ENCODE results near the gene CSAG1. TPM values are rescaled to one million over a fixed set of nuclear protein-coding genes. Genes with fewer than 3 reads are reported as not detected.
"Not testable (repeated sequence)": the region's sequence is repeated elsewhere in the genome, so short reads cannot be mapped to it uniquely, and the experiment has no call there.

CSAG1 gene
- total RNA-seq (not detected), polyA plus RNA-seq (not detected)
- long read RNA-seq, donor 1, result 0 reads
- long read RNA-seq, donor 2, result 0 reads
- long read RNA-seq, donor 3, result 0 reads
- long read RNA-seq, donor 4, result 0 reads
- long read RNA-seq, donor 5, result 0 reads

DNA sequence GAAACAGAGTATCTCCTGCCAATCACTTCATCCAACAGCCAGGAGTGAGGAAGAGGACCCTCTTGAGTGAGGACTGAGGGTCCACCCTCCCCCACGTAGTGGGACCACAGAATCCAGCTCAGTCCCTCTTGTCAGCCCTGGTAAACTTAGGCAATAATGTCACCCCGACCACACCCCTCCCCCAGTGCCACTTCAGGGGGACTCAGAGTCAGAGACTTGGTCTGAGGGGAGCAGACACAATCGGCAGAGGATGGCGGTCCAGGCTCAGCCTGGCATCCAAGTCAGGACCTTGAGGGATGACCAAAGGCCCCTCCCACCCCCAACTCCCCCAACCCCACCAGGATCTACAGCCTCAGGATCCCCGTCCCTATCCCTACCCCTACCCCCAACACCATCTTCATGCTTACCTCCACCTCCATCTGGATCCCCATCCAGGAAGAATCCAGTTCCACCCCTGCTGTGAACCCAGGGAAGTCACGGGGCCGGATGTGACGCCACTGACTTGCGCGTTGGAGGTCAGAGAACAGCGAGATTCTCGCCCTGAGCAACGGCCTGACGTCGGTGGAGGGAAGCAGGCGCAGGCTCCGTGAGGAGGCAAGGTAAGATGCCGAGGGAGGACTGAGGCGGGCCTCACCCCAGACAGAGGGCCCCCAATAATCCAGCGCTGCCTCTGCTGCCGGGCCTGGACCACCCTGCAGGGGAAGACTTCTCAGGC is at the start of gene CSAG1, which contains the start of gene MAGEA12:
TSS of gene CSAG1 (minus strand) at position 461 of the 715 bp plus-strand sequence. CDS start 1,261 bp downstream, outside the sequence.
TSS of gene MAGEA12 (plus strand) at position 497 of the 715 bp plus-strand sequence. CDS start 2,405 bp downstream, outside the sequence.
- no peak for DNase-seq
- WGBS, 2 donors, result 89 to 96% methylated on average over 18 to 21 of the region's 21 CpGs
- no peak within 1 kb of the TSS for H3K27ac ChIP-seq (ENCODE audit: low read depth in 1 of 2, low read length in 1 of 2)

GRCh38 chrX:152769549-152770289 is 36.2 kb upstream of the CSAG1 start, which contains the start of gene MAGEA6:
Gene MAGEA6, minus strand, starts transcription at chrX:152769689. Its CDS starts 2,039 bp downstream, at chrX:152767650.
- not testable (repeated sequence) for H3K27ac ChIP-seq (ENCODE audit: low read depth in 1 of 2, low read length in 1 of 2); H3K36me3 ChIP-seq (ENCODE audit: control insufficient read depth in 4 of 4, insufficient read depth in 4 of 4, low read length in 4 of 4); ATAC-seq (ENCODE audit: insufficient read depth, low FRiP score); H3K9ac ChIP-seq (ENCODE audit: insufficient read depth in 1 of 2, low read length in 2 of 2); H3K9me3 ChIP-seq (ENCODE audit: control insufficient read depth in 4 of 4, insufficient read depth in 3 of 4, low read length in 3 of 4); H3K4me1 ChIP-seq (ENCODE audit: control insufficient read depth in 5 of 5, insufficient read depth in 5 of 5, low read length in 5 of 5); DNase-seq; H3K4me3 ChIP-seq; H3K27me3 ChIP-seq (ENCODE audit: control insufficient read depth in 3 of 3, insufficient read depth in 3 of 3, low read length in 2 of 3)
- WGBS, 2 donors, result no CpG with 5 or more reads among the region's 29 CpGs

More for the DNA sequence above, at the start of gene CSAG1, which contains the start of gene MAGEA12:
- Histone ChIP-seq H3K27me3 (ENCODE audit: control insufficient read depth in 3 of 3, insufficient read depth in 3 of 3, low read length in 2 of 3) (no peaks in the 10 kb centered on the region), H3K9ac (ENCODE audit: insufficient read depth in 1 of 2, low read length in 2 of 2) (no peak within 1 kb of the TSS), H3K9me3 (ENCODE audit: control insufficient read depth in 4 of 4, insufficient read depth in 3 of 4, low read length in 3 of 4) (peaks cover 0 to 3% (median 0%) of the 10 kb centered on the region in 4 donors), H3K4me3 (no peak within 1 kb of the TSS), H3K4me1 (ENCODE audit: control insufficient read depth in 5 of 5, insufficient read depth in 5 of 5, low read length in 5 of 5) (no peaks in the 10 kb centered on the region), H3K36me3 (ENCODE audit: control insufficient read depth in 4 of 4, insufficient read depth in 4 of 4, low read length in 4 of 4) (no peaks in the 10 kb centered on the region)
- TF ChIP-seq CTCF (IDR thresholded peaks at IDR 0.05; ENCODE audit: control extremely low read depth, extremely low read depth), result no peak
- ATAC-seq (ENCODE audit: insufficient read depth, low FRiP score), result no peak

DNA sequence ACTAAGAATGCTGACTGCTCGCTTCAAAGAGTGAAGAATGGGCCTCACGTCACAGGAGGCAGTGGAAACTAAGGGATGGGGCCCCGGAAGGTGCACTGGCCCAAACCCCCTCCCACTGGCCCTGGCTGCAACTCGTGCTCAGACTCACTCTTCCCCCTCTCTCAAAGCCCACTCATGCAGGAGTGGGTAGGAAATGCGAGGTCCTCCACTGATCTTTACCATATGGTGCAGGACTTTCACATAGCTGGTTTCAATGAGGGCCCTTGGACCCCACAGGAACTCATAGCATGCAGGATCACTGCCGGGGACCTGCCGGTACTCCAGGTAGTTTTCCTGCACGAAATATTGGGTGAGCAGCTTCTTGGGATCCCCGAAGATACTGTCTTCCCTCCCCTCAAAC is 33.0 kb upstream of the CSAG1 start:
- not testable (repeated sequence) for ATAC-seq (ENCODE audit: insufficient read depth, low FRiP score); H3K36me3 ChIP-seq (ENCODE audit: control insufficient read depth in 4 of 4, insufficient read depth in 4 of 4, low read length in 4 of 4); H3K27ac ChIP-seq (ENCODE audit: low read depth in 1 of 2, low read length in 1 of 2); H3K9ac ChIP-seq (ENCODE audit: insufficient read depth in 1 of 2, low read length in 2 of 2); H3K4me3 ChIP-seq; H3K9me3 ChIP-seq (ENCODE audit: control insufficient read depth in 4 of 4, insufficient read depth in 3 of 4, low read length in 3 of 4); H3K27me3 ChIP-seq (ENCODE audit: control insufficient read depth in 3 of 3, insufficient read depth in 3 of 3, low read length in 2 of 3); DNase-seq; H3K4me1 ChIP-seq (ENCODE audit: control insufficient read depth in 5 of 5, insufficient read depth in 5 of 5, low read length in 5 of 5)
- WGBS, 2 donors, result 71 to 86% methylated on average over 8 to 9 of the region's 9 CpGs

DNA sequence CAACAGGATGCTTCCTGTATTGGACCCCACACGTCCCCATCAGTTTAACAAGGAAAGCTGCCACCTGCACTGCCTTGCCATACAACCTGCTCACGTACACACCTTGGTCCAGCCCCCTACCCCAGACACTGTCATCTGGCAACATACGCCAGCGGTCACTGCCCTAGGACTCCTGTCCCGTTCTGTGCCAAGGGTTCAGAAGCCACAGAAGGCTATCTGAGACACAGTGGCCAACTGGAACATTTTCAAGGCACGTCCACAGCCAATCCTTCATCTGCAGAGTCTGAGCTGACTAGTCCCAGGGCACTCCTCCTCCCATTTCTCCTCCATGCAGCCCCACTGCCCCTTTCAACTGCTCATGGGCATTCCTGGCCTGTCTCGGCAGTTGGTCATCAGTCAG is 28.1 kb upstream of the CSAG1 start:
- not testable (repeated sequence) for H3K27me3 ChIP-seq (ENCODE audit: control insufficient read depth in 3 of 3, insufficient read depth in 3 of 3, low read length in 2 of 3); H3K9ac ChIP-seq (ENCODE audit: insufficient read depth in 1 of 2, low read length in 2 of 2); H3K9me3 ChIP-seq (ENCODE audit: control insufficient read depth in 4 of 4, insufficient read depth in 3 of 4, low read length in 3 of 4); ATAC-seq (ENCODE audit: insufficient read depth, low FRiP score); DNase-seq; H3K36me3 ChIP-seq (ENCODE audit: control insufficient read depth in 4 of 4, insufficient read depth in 4 of 4, low read length in 4 of 4); H3K4me3 ChIP-seq; H3K27ac ChIP-seq (ENCODE audit: low read depth in 1 of 2, low read length in 1 of 2); H3K4me1 ChIP-seq (ENCODE audit: control insufficient read depth in 5 of 5, insufficient read depth in 5 of 5, low read length in 5 of 5)
- 82 to 90% methylated on average over 2 to 4 of the region's 7 CpGs for WGBS, 2 donors

DNA sequence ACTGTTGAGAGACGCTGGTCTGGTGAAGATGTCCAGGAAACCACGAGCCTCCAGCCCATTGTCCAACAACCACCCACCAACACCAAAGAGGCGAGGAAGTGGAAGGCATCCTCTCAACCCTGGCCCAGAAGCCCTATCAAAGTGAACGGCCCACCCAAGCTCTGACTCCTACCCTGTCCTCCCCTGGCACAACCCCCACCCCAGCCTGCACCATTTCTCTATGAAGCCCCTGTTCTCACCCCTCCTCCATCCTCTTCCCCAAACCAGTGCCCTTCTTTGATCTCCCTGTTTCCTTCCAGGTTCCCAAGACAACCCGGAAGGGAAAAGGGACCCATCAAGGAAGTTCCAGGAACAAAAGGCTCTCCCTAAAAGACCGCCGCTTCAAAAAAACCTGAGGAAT is 26.0 kb upstream of the CSAG1 start:
- ATAC-seq (ENCODE audit: insufficient read depth, low FRiP score); H3K27me3 ChIP-seq (ENCODE audit: control insufficient read depth in 3 of 3, insufficient read depth in 3 of 3, low read length in 2 of 3); H3K4me1 ChIP-seq (ENCODE audit: control insufficient read depth in 5 of 5, insufficient read depth in 5 of 5, low read length in 5 of 5); H3K9me3 ChIP-seq (ENCODE audit: control insufficient read depth in 4 of 4, insufficient read depth in 3 of 4, low read length in 3 of 4); H3K27ac ChIP-seq (ENCODE audit: low read depth in 1 of 2, low read length in 1 of 2); DNase-seq; H3K4me3 ChIP-seq; H3K36me3 ChIP-seq (ENCODE audit: control insufficient read depth in 4 of 4, insufficient read depth in 4 of 4, low read length in 4 of 4); H3K9ac ChIP-seq (ENCODE audit: insufficient read depth in 1 of 2, low read length in 2 of 2): not testable (repeated sequence)
- WGBS, 2 donors, result 60 to 67% methylated on average over 1 to 6 of the region's 7 CpGs

- not testable (repeated sequence) for ATAC-seq (ENCODE audit: insufficient read depth, low FRiP score)
Observed at GRCh38 chrX:152758918-152759317, 25.4 kb upstream of the CSAG1 start, which contains the start of gene CSAG3. Gene CSAG3, plus strand, starts transcription at chrX:152759218.

DNA sequence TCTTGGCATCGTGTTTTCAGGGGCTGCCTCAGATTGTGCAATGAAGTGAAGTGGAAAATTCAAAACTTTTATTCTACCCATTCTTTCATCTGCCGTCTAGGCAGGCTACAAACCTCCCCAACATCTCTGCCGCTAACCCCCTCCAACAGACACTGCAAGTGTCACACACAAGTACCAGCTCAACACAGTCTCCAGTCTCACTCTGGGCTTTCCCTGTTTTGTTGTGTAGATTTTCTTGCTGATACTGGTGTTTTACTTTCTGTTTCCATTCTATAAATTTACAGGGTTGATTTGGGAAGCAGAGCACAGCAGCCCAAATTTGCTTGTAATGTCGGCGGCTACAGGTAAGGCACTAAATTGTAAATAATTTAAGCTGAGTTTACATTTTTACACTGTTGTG is 21.4 kb upstream of the CSAG1 start:
- not testable (repeated sequence) for H3K9ac ChIP-seq (ENCODE audit: insufficient read depth in 1 of 2, low read length in 2 of 2); H3K27ac ChIP-seq (ENCODE audit: low read depth in 1 of 2, low read length in 1 of 2); H3K4me3 ChIP-seq; H3K9me3 ChIP-seq (ENCODE audit: control insufficient read depth in 4 of 4, insufficient read depth in 3 of 4, low read length in 3 of 4); DNase-seq; ATAC-seq (ENCODE audit: insufficient read depth, low FRiP score); H3K4me1 ChIP-seq (ENCODE audit: control insufficient read depth in 5 of 5, insufficient read depth in 5 of 5, low read length in 5 of 5); H3K27me3 ChIP-seq (ENCODE audit: control insufficient read depth in 3 of 3, insufficient read depth in 3 of 3, low read length in 2 of 3); H3K36me3 ChIP-seq (ENCODE audit: control insufficient read depth in 4 of 4, insufficient read depth in 4 of 4, low read length in 4 of 4)
- no CpG with 5 or more reads among the region's 5 CpGs for WGBS, 2 donors

More at GRCh38 chrX:152758918-152759317, 25.4 kb upstream of the CSAG1 start, which contains the start of gene CSAG3:
- not testable (repeated sequence) for H3K4me3 ChIP-seq; H3K9me3 ChIP-seq (ENCODE audit: control insufficient read depth in 4 of 4, insufficient read depth in 3 of 4, low read length in 3 of 4); H3K27me3 ChIP-seq (ENCODE audit: control insufficient read depth in 3 of 3, insufficient read depth in 3 of 3, low read length in 2 of 3); DNase-seq; H3K27ac ChIP-seq (ENCODE audit: low read depth in 1 of 2, low read length in 1 of 2); H3K4me1 ChIP-seq (ENCODE audit: control insufficient read depth in 5 of 5, insufficient read depth in 5 of 5, low read length in 5 of 5); H3K9ac ChIP-seq (ENCODE audit: insufficient read depth in 1 of 2, low read length in 2 of 2); H3K36me3 ChIP-seq (ENCODE audit: control insufficient read depth in 4 of 4, insufficient read depth in 4 of 4, low read length in 4 of 4)
- WGBS, 2 donors, result no CpG with 5 or more reads among the region's 2 CpGs

Measured in lung (tissue), 16 donors.